H9 (cell line): Measurements from ENCODE around the gene PHF10. TPM values are rescaled to one million over a fixed set of nuclear protein-coding genes. Genes with fewer than 3 reads are reported as not detected.

Source experiments
- DNase-seq: peaks from one replicate; pipeline ENCODE4 v3.0.0-alpha.2; 2017
- H2AFZ ChIP-seq: one replicate; pipeline ENCODE4 v1.6.1; 2013; ENCODE audit warnings: mild to moderate bottlenecking, low read length, control low read depth, moderate library complexity
- H2AK5ac ChIP-seq: 2 replicates; pipeline ENCODE4 v1.6.1; 2013; ENCODE audit warnings: low read length, control low read depth, mixed read lengths; ENCODE audit not compliant: insufficient read length
- H2BK120ac ChIP-seq: one replicate; pipeline ENCODE4 v1.6.1; 2013; ENCODE audit warnings: low read depth, mild to moderate bottlenecking, low read length, control low read depth, inconsistent platforms; ENCODE audit not compliant: poor library complexity, severe bottlenecking
- H2BK12ac ChIP-seq: 2 replicates; pipeline ENCODE4 v1.6.1; 2013; ENCODE audit warnings: low read length, control low read depth, mixed read lengths, low read depth; ENCODE audit not compliant: insufficient read length
- H2BK15ac ChIP-seq: 2 replicates; pipeline ENCODE4 v1.6.1; 2013; ENCODE audit warnings: low read depth, low read length, control low read depth
- H2BK20ac ChIP-seq: one replicate; pipeline ENCODE4 v1.6.1; 2013; ENCODE audit warnings: low read depth, mild to moderate bottlenecking, low read length, control low read depth, inconsistent platforms; ENCODE audit not compliant: poor library complexity, severe bottlenecking
- H2BK5ac ChIP-seq: 2 replicates; pipeline ENCODE4 v1.6.1; 2013; ENCODE audit warnings: low read length, control low read depth, mixed read lengths; ENCODE audit not compliant: insufficient read length
- H3K14ac ChIP-seq: 2 replicates; pipeline ENCODE4 v1.6.1; 2013; ENCODE audit warnings: low read length, control low read depth; ENCODE audit not compliant: insufficient read depth
- H3K18ac ChIP-seq: 2 replicates; pipeline ENCODE4 v1.6.1; 2013; ENCODE audit warnings: low read depth, mild to moderate bottlenecking, mixed read lengths, low read length, control low read depth; ENCODE audit not compliant: insufficient read length
- H3K23ac ChIP-seq: 2 replicates; pipeline ENCODE4 v1.6.1; 2013; ENCODE audit warnings: low read length, control low read depth, mixed read lengths, low read depth; ENCODE audit not compliant: insufficient read length
- H3K23me2 ChIP-seq: 2 replicates; pipeline ENCODE4 v1.6.1; 2013; ENCODE audit warnings: low read depth, mild to moderate bottlenecking, mixed read lengths, low read length, control low read depth; ENCODE audit not compliant: insufficient read length, poor library complexity, severe bottlenecking
- H3K27ac ChIP-seq: 2 replicates; pipeline ENCODE4 v1.5.1; 2013; ENCODE audit warnings: low read length, control low read depth, mixed read lengths, low read depth; ENCODE audit not compliant: insufficient read length
- H3K27me3 ChIP-seq: 2 replicates; pipeline ENCODE4 v1.6.1; 2013; ENCODE audit warnings: low read length, control low read depth, inconsistent platforms; ENCODE audit not compliant: insufficient read depth
- H3K4ac ChIP-seq: 2 replicates; pipeline ENCODE4 v1.6.1; 2013; ENCODE audit warnings: low read depth, mild to moderate bottlenecking, control low read depth, inconsistent platforms, low read length, moderate library complexity
- H3K4me1 ChIP-seq: 2 replicates; pipeline ENCODE4 v1.6.1; 2013; ENCODE audit warnings: low read length, control low read depth, inconsistent platforms; ENCODE audit not compliant: insufficient read depth
- H3K4me2 ChIP-seq: 2 replicates; pipeline ENCODE4 v1.6.1; 2013; ENCODE audit warnings: low read length, control low read depth, mixed read lengths; ENCODE audit not compliant: insufficient read length, insufficient read depth
- H3K56ac ChIP-seq: 2 replicates; pipeline ENCODE4 v1.6.1; 2013; ENCODE audit warnings: low read depth, mild to moderate bottlenecking, mixed read lengths, low read length, control low read depth; ENCODE audit not compliant: insufficient read length
- H3K79me1 ChIP-seq: 2 replicates; pipeline ENCODE4 v1.6.1; 2013; ENCODE audit warnings: low read depth, mild to moderate bottlenecking, moderate library complexity, low read length, control low read depth, inconsistent platforms; ENCODE audit not compliant: insufficient read depth, poor library complexity, severe bottlenecking
- H3K79me2 ChIP-seq: 2 replicates; pipeline ENCODE4 v1.6.1; 2013; ENCODE audit warnings: low read length, control low read depth, inconsistent platforms; ENCODE audit not compliant: insufficient read depth
- H3K9ac ChIP-seq: 2 replicates; pipeline ENCODE4 v1.6.1; 2013; ENCODE audit warnings: low read length, control low read depth, mixed read lengths; ENCODE audit not compliant: insufficient read length; ENCODE audit errors: extremely low read depth
- H3K9me3 ChIP-seq: one replicate; pipeline ENCODE4 v1.6.1; 2013; ENCODE audit warnings: low read depth, low read length, inconsistent platforms; ENCODE audit not compliant: control insufficient read depth
- H3T11ph ChIP-seq: one replicate; pipeline ENCODE4 v1.6.1; 2013; ENCODE audit warnings: mild to moderate bottlenecking, low read length, control low read depth, inconsistent platforms
- H4K20me1 ChIP-seq: one replicate; pipeline ENCODE4 v1.6.1; 2013; ENCODE audit not compliant: control insufficient read depth, insufficient read length, insufficient read depth
- H4K5ac ChIP-seq: 2 replicates; pipeline ENCODE4 v1.6.1; 2013; ENCODE audit warnings: low read depth, mild to moderate bottlenecking, mixed read lengths, low read length, control low read depth; ENCODE audit not compliant: insufficient read length
- H4K8ac ChIP-seq: replicated peaks from 2 replicates; pipeline ENCODE4 v1.6.1; 2013; ENCODE audit warnings: low read length, control low read depth, mixed read lengths, low read depth; ENCODE audit not compliant: insufficient read length
- H4K91ac ChIP-seq: 2 replicates; pipeline ENCODE4 v1.6.1; 2013; ENCODE audit warnings: low read depth, mild to moderate bottlenecking, moderate library complexity, mixed read lengths, low read length, control low read depth; ENCODE audit not compliant: insufficient read length
- H3K27ac Mint-ChIP-seq, 3 experiments: 2 replicates in 2 of 3; 3 replicates in 1 of 3; pipeline ENCODE4 v1.8.0; 2020 to 2021; ENCODE audit warnings: mixed read lengths in 3 of 3, mild to moderate bottlenecking in 1 of 3, moderate library complexity in 1 of 3
- H3K27me3 Mint-ChIP-seq: 2 replicates; pipeline ENCODE4 v1.8.0; 2021; ENCODE audit warnings: low read depth, mild to moderate bottlenecking, moderate library complexity, mixed read lengths
- H3K36me3 Mint-ChIP-seq, 3 experiments: 2 replicates in 2 of 3; 3 replicates in 1 of 3; pipeline ENCODE4 v1.8.0; 2020 to 2021; ENCODE audit warnings: low read depth in 3 of 3, mixed read lengths in 3 of 3; ENCODE audit not compliant: insufficient read depth in 1 of 3
- H3K4me1 Mint-ChIP-seq, 2 experiments: 2 replicates each; pipeline ENCODE4 v1.8.0; 2020; ENCODE audit warnings: mixed read lengths in 2 of 2
- H3K4me3 Mint-ChIP-seq, 2 experiments: 2 replicates in 1 of 2; 3 replicates in 1 of 2; pipeline ENCODE4 v1.8.0; 2020 to 2021; ENCODE audit warnings: mild to moderate bottlenecking in 2 of 2, mixed read lengths in 2 of 2, moderate library complexity in 1 of 2
- H3K9me3 Mint-ChIP-seq, 2 experiments: 2 replicates in 1 of 2; 3 replicates in 1 of 2; pipeline ENCODE4 v1.8.0; 2020; ENCODE audit warnings: mild to moderate bottlenecking in 2 of 2, mixed read lengths in 2 of 2, moderate library complexity in 1 of 2
- WGBS: extraction: QIAGEN DNeasy Blood & Tissue Kit; methylation state at CpG from one replicate; pipeline ENCODE4 v1.1.7; 2013; ENCODE audit warnings: missing lambda C conversion rate, low lambda C conversion rate, mixed read lengths; ENCODE audit not compliant: insufficient read length; ENCODE audit errors: extremely low coverage; 5-methylcytosine and 5-hydroxymethylcytosine counted together
- total RNA-seq: library from RNA; stranded (reverse); gene quantifications from 2 replicates; pipeline ENCODE4 v1.2.1, GENCODE V29; 2021
- TF ChIP-seq, protein P1 (sequence below): fragments of 200-600 bp; sonication (generic); conservative IDR thresholded peaks from 3 replicates; pipeline ENCODE4 v1.8.0; 2021; ENCODE audit warnings: antibody characterized with exemption, mild to moderate bottlenecking

PHF10 gene
- total RNA-seq, 1 experiment from 2014 or later, result 59.0 TPM

DNA sequence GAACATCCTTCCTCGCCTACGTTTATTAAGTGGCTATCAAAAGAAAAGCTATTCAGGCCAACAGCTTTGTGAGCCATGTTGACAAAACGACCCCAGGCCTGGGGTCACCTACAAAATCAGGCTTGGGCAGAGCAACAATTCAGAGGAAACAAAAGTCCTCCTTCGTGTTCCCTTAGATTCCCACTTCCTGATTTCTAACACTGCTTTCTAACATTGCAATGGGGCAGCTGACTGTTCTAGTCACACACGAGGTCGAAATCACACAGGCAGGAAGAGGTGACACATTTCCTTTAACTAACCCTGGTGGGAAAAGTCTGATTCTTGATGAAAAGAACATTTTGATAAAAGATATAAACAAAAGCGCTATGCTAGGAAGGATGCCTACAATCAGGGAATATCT lies 54.4 kb downstream of the PHF10 start:
- no peaks in the 10 kb centered on the region for H3K23me2 ChIP-seq
- TF ChIP-seq, protein P1, sequence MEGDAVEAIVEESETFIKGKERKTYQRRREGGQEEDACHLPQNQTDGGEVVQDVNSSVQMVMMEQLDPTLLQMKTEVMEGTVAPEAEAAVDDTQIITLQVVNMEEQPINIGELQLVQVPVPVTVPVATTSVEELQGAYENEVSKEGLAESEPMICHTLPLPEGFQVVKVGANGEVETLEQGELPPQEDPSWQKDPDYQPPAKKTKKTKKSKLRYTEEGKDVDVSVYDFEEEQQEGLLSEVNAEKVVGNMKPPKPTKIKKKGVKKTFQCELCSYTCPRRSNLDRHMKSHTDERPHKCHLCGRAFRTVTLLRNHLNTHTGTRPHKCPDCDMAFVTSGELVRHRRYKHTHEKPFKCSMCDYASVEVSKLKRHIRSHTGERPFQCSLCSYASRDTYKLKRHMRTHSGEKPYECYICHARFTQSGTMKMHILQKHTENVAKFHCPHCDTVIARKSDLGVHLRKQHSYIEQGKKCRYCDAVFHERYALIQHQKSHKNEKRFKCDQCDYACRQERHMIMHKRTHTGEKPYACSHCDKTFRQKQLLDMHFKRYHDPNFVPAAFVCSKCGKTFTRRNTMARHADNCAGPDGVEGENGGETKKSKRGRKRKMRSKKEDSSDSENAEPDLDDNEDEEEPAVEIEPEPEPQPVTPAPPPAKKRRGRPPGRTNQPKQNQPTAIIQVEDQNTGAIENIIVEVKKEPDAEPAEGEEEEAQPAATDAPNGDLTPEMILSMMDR, result no peak
- no peak for DNase-seq
- no peak overlapping the region for H3K4me2 ChIP-seq
- H3K56ac ChIP-seq, result no peak overlapping the region
- no peak overlapping the region for H3K27ac Mint-ChIP-seq
- no peak overlapping the region for H3K27ac ChIP-seq
- no peak overlapping the region for H4K8ac ChIP-seq
- no peak overlapping the region for H2BK12ac ChIP-seq
- H3K9ac ChIP-seq, result no peak overlapping the region
- no peaks in the 10 kb centered on the region for H4K20me1 ChIP-seq
- H3K9me3 ChIP-seq, result no peaks in the 10 kb centered on the region
- peaks cover 10 to 14% of the 10 kb centered on the region in 2 experiments for H3K4me1 Mint-ChIP-seq
- no peak overlapping the region for H3T11ph ChIP-seq
- H3K9me3 Mint-ChIP-seq, result no peaks in the 10 kb centered on the region; a peak in 2 of 5 replicates
- no peaks in the 10 kb centered on the region for H3K27me3 ChIP-seq
- no peak overlapping the region for H3K23ac ChIP-seq
- H3K18ac ChIP-seq, result no peak overlapping the region
- H2BK5ac ChIP-seq, result no peak overlapping the region
- no peaks in the 10 kb centered on the region for H3K79me1 ChIP-seq
- H2AK5ac ChIP-seq, result no peak overlapping the region
- no peak overlapping the region for H3K4ac ChIP-seq
- no peak overlapping the region for H2BK120ac ChIP-seq
- H2BK20ac ChIP-seq, result no peak overlapping the region
- H3K4me1 ChIP-seq, result no peaks in the 10 kb centered on the region
- H4K5ac ChIP-seq, result no peak overlapping the region
- H3K27me3 Mint-ChIP-seq, result no peaks in the 10 kb centered on the region
- WGBS, result no CpG with 5 or more reads among the region's 7 CpGs
- H3K14ac ChIP-seq, result no peak overlapping the region
- no peak overlapping the region for H4K91ac ChIP-seq
- H2BK15ac ChIP-seq, result no peak overlapping the region
- no peaks in the 10 kb centered on the region for H3K79me2 ChIP-seq
- H3K36me3 Mint-ChIP-seq, result peaks cover 22 to 75% (median 54%) of the 10 kb centered on the region in 3 experiments; a peak in 6 of 7 replicates
- no peak overlapping the region for H2AFZ ChIP-seq
- H3K4me3 Mint-ChIP-seq, result no peak overlapping the region
